ENCODE measurements around the gene RASSF5. TPM values are rescaled to one million over a fixed set of nuclear protein-coding genes. Genes with fewer than 3 reads are reported as not detected.

The RASSF5 gene
- total RNA-seq, 1 donor from 2014 or later = 1.2 TPM

GRCh38 chr1:206590025-206590758 lies 82.9 kb downstream of the RASSF5 start:
- peaks cover 22% of the 10 kb centered on the region for H3K36me3 Mint-ChIP-seq (ENCODE audit: low read depth, unreplicated experiment)
- no peak for DNase-seq (ENCODE audit: low spot score)
- no peak overlapping the region for H3K27ac Mint-ChIP-seq (ENCODE audit: unreplicated experiment)
- TF ChIP-seq, protein P1, sequence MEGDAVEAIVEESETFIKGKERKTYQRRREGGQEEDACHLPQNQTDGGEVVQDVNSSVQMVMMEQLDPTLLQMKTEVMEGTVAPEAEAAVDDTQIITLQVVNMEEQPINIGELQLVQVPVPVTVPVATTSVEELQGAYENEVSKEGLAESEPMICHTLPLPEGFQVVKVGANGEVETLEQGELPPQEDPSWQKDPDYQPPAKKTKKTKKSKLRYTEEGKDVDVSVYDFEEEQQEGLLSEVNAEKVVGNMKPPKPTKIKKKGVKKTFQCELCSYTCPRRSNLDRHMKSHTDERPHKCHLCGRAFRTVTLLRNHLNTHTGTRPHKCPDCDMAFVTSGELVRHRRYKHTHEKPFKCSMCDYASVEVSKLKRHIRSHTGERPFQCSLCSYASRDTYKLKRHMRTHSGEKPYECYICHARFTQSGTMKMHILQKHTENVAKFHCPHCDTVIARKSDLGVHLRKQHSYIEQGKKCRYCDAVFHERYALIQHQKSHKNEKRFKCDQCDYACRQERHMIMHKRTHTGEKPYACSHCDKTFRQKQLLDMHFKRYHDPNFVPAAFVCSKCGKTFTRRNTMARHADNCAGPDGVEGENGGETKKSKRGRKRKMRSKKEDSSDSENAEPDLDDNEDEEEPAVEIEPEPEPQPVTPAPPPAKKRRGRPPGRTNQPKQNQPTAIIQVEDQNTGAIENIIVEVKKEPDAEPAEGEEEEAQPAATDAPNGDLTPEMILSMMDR (IDR thresholded peaks at IDR 0.05; ENCODE audit: unreplicated experiment) = no peak
- H3K9me3 Mint-ChIP-seq (ENCODE audit: unreplicated experiment) = no peaks in the 10 kb centered on the region
- no peak overlapping the region for H3K4me3 Mint-ChIP-seq (ENCODE audit: unreplicated experiment)
- peaks cover 3% of the 10 kb centered on the region for H3K27me3 Mint-ChIP-seq (ENCODE audit: unreplicated experiment)
- H3K4me1 Mint-ChIP-seq (ENCODE audit: unreplicated experiment) = no peaks in the 10 kb centered on the region

DNA sequence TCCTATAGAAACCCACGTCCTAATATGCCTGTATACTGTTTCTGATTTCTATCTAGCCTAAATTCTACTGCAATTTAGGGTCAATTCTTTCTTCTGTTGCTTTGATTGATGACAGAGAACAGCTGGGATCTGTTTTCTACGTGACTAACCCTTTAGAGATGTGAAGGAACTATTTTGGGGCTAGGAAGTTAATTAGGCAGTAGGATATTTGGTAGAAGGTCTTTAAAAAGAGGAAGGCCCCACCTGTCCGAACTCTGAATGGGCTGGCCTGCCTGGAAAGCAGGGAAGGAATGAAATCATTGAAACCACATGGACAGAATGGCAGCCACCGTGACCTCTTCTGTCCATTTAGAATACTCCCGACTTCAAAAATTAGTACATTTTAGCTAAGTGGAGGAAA lies 83.9 kb downstream of the RASSF5 start:
- Mint-ChIP-seq H3K27ac (ENCODE audit: unreplicated experiment) (no peak overlapping the region), H3K4me1 (ENCODE audit: unreplicated experiment) (no peaks in the 10 kb centered on the region), H3K4me3 (ENCODE audit: unreplicated experiment) (no peak overlapping the region)

DNA sequence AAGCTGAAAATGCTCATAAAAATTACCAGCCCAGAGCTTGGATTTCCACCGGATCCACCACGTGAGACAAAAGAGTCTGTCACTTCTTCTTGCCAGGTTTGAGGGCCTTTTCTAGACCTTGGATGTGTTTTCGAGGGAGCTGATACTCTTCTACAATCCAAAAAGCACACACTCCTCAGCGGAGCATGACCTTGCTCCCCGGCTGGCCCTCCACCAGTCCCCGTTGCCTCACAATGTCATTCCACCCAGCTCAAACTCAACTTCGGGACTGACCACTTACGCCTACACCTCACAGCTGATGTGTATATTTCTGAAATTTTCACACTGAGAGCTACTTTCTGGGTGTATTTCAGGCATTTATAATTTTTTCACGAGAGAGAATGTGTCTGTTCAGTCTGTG lies 84.4 kb downstream of the RASSF5 start:
- Mint-ChIP-seq H3K36me3 (ENCODE audit: low read depth, unreplicated experiment) (peaks cover 19% of the 10 kb centered on the region), H3K4me3 (ENCODE audit: unreplicated experiment) (no peak overlapping the region), H3K27ac (ENCODE audit: unreplicated experiment) (no peak overlapping the region), H3K9me3 (ENCODE audit: unreplicated experiment) (no peaks in the 10 kb centered on the region), H3K4me1 (ENCODE audit: unreplicated experiment) (no peaks in the 10 kb centered on the region), H3K27me3 (ENCODE audit: unreplicated experiment) (peaks cover 3% of the 10 kb centered on the region)
- no peak for DNase-seq (ENCODE audit: low spot score)
- TF ChIP-seq, protein P1 (IDR thresholded peaks at IDR 0.05; ENCODE audit: unreplicated experiment) = no peak

More for the DNA sequence above, 83.9 kb downstream of the RASSF5 start:
- Mint-ChIP-seq H3K36me3 (ENCODE audit: low read depth, unreplicated experiment) (peaks cover 22% of the 10 kb centered on the region), H3K27me3 (ENCODE audit: unreplicated experiment) (peaks cover 3% of the 10 kb centered on the region), H3K9me3 (ENCODE audit: unreplicated experiment) (no peaks in the 10 kb centered on the region)
- TF ChIP-seq, protein P1 (IDR thresholded peaks at IDR 0.05; ENCODE audit: unreplicated experiment) = no peak
- DNase-seq (ENCODE audit: low spot score) = no peak

GRCh38 chr1:206593351-206593925 lies 86.1 kb downstream of the RASSF5 start:
- H3K27ac Mint-ChIP-seq (ENCODE audit: unreplicated experiment) = no peak overlapping the region
- H3K27me3 Mint-ChIP-seq (ENCODE audit: unreplicated experiment) = peaks cover 3% of the 10 kb centered on the region
- H3K4me1 Mint-ChIP-seq (ENCODE audit: unreplicated experiment) = no peaks in the 10 kb centered on the region
- peak overlapping the region; percentile 42 for H3K4me3 Mint-ChIP-seq (ENCODE audit: unreplicated experiment)
- peaks cover 25% of the 10 kb centered on the region for H3K36me3 Mint-ChIP-seq (ENCODE audit: low read depth, unreplicated experiment)
- DNase-seq (ENCODE audit: low spot score) = no peak
- H3K9me3 Mint-ChIP-seq (ENCODE audit: unreplicated experiment) = no peaks in the 10 kb centered on the region
- TF ChIP-seq, protein P1 (IDR thresholded peaks at IDR 0.05; ENCODE audit: unreplicated experiment) = no peak
